Adipose tissue (tissue), 3 donors: ENCODE data around the gene PAMR1. TPM values are rescaled to one million over a fixed set of nuclear protein-coding genes. Genes with fewer than 3 reads are reported as not detected.

ENCODE experiments used
- H3K27ac ChIP-seq: one replicate; pipeline ENCODE4 v1.5.1; 2013; ENCODE audit warnings: low read depth, low read length
- WGBS, 3 donors: extraction: QIAGEN DNeasy Blood & Tissue Kit; methylation state at CpG; one replicate each; pipeline ENCODE4 v1.1.7; 2013; 5-methylcytosine and 5-hydroxymethylcytosine counted together
- polyA plus RNA-seq, 3 donors: library from polyadenylated mRNA; stranded (reverse); fragments of 200-250 nt; gene quantifications; one replicate each; pipeline ENCODE4 v1.2.3, GENCODE V29; 2013
- donor health status: healthy with polysubstance abuse.
- donor health status: Bipolar disorder and iron deficiency.
- donor health status: healthy.

Gene PAMR1
- polyA plus RNA-seq, 3 donors, result 0.89 to 14.6 (median 8.3) TPM

DNA sequence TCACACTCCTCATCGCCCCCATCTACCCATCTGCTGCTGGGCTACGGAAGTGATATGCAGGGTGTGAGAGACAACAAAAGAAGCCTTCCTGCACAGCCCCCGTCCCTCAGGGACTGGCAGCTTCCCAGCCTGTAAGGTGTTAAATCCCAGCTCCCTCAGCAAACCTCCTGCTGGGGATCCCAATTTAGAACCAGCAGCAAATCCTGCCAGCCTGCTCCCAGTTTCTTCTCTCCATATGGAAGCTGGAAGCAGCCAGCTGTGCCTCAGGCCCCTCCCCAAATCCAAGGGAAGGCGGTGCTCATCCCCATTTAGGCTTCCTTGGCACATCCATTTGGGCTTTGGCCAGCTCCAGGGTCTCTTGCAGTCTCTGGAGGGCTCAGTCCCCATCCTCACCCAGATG lies 47.5 kb downstream of the PAMR1 start:
- WGBS, 3 donors, result 46 to 61% (median 57%) methylated on average over 4 of the region's 4 CpGs

DNA sequence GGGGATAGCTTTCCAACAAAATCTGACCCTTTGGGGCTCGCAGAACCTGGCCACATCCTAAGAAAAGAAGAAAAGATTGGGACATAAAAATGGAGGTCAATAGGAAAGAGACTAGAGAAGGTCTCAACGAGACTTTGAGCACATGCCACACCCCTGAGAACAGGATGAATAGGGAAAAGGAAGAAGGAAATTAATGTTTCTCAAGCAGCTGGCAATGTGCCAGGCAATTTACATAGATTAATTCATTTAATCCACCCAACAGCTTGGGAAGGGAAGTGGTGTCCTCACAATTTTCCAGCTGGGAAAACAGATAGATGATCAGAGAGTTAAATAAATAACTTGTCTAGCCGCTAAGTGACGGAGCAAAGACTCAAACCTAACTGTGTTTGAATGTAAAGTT lies 50.7 kb downstream of the PAMR1 start:
- WGBS, 3 donors, result 71 to 87% (median 72%) methylated on average over 4 of the region's 4 CpGs
- H3K27ac ChIP-seq, result no peak overlapping the region

More for the DNA sequence above, 47.5 kb downstream of the PAMR1 start:
- no peak overlapping the region for H3K27ac ChIP-seq

DNA sequence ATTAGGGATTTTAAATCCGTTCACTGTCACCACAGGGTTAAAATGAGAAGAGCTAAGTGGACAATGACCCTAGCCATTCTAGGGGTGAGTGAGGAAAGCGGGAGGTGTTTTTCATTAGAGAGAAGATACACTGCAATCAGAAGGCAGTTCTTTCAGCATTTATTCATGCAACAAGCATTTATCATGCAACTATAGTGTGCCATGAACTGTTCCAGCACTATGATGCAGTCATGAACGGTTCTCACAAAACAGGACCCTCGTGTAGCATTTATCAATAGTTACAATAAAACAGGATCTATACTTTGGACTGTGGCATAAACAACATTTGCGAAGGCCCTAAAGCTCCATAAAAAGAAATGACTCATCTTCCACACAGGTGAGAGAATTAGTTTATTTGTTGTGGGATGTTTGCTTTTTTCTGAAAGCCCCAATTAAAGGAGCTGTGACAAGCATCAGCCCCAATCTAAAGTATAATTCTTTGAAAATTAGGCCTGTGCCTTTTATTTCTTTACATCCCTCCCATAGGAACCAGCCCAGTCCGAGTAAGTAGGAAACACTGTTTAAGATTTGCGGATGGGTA lies 51.5 kb downstream of the PAMR1 start:
- 89 to 91% (median 89%) methylated on average over 7 of the region's 7 CpGs for WGBS, 3 donors
- H3K27ac ChIP-seq, result no peak overlapping the region

DNA sequence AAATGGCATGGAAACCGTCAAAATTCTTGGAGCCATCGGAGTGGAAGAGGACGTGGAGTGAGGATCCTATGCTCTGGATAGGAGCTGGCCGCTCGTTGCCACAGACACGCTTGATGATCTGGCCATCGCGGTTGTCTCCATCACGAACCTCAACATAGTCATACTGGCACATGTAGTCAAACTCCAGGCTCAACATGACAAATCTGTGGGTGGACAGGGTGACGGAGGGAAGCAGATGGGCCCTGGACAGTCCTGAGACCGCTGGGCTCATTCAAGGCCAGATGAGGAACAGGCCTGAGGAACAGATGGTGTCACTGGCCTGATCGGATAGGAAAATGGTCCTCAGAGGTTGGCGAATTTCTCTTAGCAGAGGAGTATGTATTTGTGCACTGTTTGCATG lies 54.8 kb downstream of the PAMR1 start:
- WGBS, 3 donors, result 92 to 94% (median 94%) methylated on average over 13 of the region's 13 CpGs

DNA sequence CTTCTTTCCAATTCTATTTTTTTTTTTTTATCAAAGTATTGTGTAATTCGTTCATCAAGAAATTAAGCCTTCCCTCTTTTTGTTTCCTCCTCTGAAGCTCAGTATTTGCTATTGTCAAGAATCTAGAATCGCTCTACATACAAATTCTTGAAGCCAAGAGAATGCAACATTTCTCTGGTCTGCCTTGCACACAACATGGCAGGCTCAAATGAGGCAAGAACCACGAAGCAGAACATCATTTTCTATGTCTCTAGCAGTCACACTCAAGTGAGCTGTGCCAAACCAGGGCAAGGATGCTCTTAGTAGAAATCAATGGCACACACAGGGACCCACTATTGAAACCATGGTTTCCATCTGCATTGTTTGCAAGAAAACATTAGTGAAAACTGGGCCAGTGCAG lies 59.4 kb downstream of the PAMR1 start:
- WGBS, 3 donors, result 75 to 90% (median 83%) methylated on average over 3 of the region's 3 CpGs
- H3K27ac ChIP-seq, result no peak overlapping the region

More for the DNA sequence above, 54.8 kb downstream of the PAMR1 start:
- H3K27ac ChIP-seq, result no peak overlapping the region

DNA sequence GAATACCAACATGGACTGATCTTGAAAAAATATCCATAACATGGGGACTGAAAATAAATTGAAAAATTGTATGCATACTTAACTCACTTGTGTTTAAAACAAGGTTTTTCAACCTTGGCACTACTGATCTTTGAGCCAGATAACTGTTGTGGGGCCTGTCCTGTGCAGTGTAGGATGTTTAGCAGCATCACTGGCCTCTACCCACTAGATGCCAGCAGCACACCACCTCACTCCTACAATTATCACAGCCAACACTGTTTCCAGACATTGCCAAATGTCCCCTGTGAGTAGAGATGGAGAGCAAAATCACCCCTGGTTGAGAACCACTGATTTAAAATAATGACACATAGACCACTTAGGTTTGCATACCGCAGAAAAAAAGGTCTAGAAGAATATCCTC lies 61.1 kb downstream of the PAMR1 start:
- H3K27ac ChIP-seq, result no peak overlapping the region
- 93 to 97% (median 96%) methylated on average over 1 of the region's 1 CpG for WGBS, 3 donors

DNA sequence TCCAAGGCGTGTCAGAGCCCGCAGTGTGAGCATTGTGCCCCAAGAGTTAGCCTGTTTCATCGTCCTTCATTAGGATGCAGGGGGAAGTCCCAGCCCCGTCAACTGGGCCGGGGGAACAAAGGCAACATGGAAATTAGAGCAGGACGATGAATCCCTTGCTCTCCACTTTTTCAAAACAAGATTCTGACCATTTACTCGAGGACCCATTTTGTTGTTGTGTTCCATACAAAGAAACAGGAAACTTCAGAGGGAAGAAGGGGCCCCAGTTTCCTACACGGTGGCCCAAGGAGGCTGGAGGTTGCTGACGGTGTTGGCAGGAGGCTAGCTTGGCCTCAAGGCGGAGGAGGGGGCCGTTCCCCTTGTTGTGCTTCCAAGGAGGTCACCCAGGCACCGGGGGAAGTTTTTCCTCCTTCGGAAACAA lies 62.1 kb downstream of the PAMR1 start:
- 70 to 80% (median 72%) methylated on average over 13 of the region's 13 CpGs for WGBS, 3 donors
- no peak overlapping the region for H3K27ac ChIP-seq

DNA sequence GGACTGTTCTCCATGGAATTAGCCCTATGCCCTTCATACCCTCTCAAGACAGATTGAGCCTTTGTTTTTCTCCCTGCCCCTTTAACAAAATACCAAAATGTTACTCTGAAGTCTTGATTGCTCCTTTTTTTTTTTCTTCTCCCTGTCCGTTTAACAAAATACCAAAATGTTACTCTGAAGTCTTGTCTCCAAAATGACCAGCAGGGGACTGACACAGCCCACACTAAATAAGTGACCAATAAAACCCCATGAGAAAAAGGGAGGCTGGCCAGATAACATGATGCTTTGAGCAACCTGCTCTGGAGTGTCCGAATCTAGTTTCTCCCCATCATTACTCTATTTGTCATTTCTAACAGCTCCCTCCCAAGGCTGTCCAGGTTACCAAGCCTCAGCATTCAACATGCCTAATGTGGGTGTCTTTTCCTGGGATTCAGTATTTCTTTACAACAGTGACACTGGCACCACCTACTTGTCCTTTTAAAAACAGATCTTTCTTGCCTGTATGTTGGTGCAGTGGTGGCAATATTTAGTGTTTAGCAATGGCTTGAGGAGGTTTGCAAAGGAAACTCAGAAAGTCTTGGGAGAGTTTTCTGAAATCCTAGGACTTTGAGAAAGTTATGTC lies 63.4 kb downstream of the PAMR1 start:
- no peak overlapping the region for H3K27ac ChIP-seq
- WGBS, 3 donors, result 42 to 75% (median 69%) methylated on average over 2 of the region's 2 CpGs

DNA sequence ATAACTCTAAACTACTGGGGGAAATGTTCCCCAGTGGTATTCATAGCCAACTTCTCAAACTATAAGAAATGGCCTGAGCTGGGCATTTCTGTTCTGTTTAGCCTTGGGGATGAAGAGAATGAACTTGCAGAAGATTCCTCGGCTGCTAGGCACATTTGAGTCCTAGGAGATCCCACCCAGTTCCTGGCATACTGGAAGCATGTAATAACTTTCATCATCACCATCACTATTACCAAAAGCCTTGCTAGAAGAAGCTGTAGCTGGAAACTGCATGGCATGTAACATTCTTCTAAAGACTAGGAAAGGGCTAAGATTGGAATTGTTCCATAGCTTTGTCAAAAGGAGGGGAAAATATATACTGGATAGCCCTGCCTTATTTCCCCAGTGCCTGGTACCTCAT lies 65.9 kb downstream of the PAMR1 start:
- 85 to 93% (median 86%) methylated on average over 1 of the region's 1 CpG for WGBS, 3 donors

DNA sequence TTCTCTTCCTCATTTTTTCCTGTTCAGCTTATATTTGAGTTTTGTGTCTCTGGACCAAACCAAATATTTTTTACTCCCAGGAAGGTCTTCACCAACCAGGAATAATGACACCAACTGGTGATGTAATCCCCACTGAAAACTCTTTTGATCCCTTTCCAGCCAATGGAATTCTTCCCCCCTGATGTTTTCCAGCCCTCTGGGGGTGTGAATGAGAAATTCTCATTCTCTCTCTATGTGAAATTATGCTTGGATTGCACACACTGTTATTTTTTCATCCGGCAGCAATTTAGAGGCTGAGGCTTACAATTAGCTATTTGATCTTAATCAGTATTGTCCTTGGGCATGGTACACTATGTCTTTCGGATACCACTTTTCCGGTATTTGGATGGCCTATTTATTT lies 66.6 kb downstream of the PAMR1 start:
- WGBS, 3 donors, result 60 to 84% (median 80%) methylated on average over 3 of the region's 3 CpGs
- no peak overlapping the region for H3K27ac ChIP-seq

More for the DNA sequence above, 65.9 kb downstream of the PAMR1 start:
- no peak overlapping the region for H3K27ac ChIP-seq

DNA sequence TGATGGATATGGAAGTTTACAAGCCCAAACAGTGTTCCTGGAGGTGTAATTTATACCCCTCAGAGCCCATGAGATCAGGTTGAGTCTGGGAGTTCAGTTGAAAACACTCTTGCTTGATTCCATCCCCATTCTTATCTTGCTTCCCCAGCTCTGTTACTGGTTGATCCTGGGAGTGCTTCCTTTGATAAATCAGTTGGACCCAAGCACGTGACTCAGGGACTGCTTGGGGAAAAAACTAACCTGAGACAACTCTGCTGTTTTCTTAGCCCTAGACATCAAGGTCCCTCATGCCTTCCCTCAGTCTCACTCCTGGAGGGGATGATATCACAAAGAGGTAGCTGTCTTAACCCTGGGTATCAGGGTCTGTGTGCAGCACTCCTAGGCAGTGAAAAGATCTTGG lies 71.1 kb downstream of the PAMR1 start:
- H3K27ac ChIP-seq, result no peak overlapping the region
- 41 to 56% (median 55%) methylated on average over 1 of the region's 1 CpG for whole genome bisulfite sequencing, 3 donors

DNA sequence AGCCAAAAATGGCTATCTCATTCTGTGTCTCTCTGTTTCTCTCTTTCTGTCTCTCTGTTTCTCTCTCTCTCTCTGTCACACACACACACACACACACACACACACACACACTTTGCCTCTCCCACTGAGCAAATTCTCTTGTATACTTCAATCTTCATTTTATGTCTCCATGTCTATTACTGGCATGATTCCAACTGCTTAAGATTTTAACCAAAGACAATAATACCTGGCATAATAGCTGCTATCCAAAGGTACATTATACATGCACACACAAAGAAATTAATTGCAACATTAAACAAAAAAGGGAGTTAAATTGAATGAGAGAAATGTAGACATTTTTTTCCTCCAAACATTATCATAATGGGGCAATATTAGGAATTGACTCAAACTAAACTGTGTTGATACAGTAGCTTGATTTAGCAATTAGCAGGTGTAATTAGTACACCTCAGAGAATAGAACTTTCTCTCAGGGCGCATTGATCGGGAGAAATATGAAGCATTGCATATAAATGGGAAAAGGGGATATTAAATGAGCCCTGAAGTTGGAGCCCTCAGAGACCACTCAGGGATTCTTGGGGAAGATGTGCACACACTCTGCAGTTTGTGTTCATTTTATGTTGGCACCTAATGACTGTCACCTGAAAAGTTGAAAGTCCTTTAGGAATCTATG lies 88.7 kb downstream of the PAMR1 start:
- no peak overlapping the region for H3K27ac ChIP-seq
- 91 to 99% (median 97%) methylated on average over 2 of the region's 2 CpGs for WGBS, 3 donors

DNA sequence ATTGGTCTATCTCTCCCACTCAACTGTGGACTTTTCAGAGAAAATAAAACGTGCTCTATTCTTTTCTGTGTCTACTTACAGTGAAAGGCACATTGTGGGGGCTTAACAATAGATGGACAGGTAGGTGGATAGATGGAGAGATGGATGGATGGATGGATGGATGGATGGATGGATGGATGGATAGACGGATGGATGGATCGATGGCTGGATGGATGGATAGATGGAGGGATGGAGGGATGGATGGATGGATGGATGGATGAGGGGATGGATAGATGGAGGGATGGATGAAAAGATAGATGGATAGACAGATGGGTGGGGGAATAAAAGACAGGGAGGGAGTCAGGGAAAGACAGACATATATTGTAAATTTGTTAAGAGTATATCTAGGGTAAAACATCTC lies 91.8 kb downstream of the PAMR1 start:
- WGBS, 3 donors, result 69 to 79% (median 79%) methylated on average over 3 of the region's 3 CpGs

DNA sequence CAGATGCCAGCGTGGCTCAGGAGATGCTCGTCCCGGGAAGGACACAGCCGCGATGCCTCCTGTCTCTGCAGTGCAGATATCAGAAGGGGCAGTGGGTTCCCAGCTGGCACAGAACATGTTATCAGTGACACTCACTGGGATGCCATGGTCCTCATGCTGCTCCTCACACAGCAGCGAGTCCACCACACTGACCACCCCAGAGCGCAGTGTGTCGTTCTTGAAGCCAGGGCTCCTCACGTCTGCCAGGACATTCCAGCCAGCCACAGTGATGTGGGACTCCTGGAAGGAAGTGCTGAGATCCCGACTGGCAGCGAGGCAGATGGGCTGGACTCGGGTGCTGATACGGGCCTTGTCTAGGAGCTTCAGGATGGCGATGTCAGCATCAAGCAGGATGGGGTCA lies 93.0 kb downstream of the PAMR1 start:
- 88 to 94% (median 92%) methylated on average over 14 of the region's 14 CpGs for WGBS, 3 donors
- no peak overlapping the region for H3K27ac ChIP-seq

More for the DNA sequence above, 91.8 kb downstream of the PAMR1 start:
- no peak overlapping the region for H3K27ac ChIP-seq

DNA sequence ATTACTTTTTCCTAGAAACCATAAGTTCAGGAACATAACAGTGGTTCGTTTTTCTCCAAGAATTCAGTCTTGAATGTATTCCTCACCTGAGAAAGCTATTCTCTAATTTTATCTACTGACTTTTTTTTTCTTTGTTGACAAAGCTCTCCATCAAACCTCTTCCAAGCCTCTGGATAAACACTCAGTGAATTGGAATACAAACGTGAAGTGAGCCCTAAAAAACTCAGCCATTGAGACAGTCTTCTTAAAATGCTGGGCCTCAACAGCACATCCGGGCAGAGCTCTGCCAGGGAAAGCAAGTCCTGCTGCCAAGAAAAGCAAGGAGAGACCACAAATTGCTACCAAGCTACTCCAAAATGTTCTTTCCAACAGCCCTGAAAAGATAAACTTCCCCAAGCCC lies 98.3 kb downstream of the PAMR1 start:
- WGBS, 3 donors, result 35 to 47% (median 36%) methylated on average over 3 of the region's 3 CpGs
- H3K27ac ChIP-seq, result no peak overlapping the region

DNA sequence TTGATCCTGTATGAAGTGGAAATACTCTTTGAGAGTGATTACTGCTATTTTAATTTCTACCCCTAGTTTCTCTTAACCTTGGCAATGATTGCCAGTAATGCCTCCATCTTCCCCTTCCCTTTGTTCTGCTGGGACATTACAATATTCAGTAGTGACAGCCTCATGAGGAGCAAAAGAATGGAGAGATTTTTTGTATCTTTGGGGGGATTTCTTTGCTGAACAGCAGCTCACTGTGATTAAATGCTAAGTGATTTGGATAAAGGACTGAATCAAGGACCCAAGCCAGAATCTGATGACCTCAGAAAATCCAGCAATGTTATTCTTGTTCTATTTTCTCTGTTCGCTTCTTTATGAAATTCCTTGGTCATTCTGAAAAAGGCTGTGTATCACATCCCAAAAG lies 99.1 kb downstream of the PAMR1 start:
- no peak overlapping the region for H3K27ac ChIP-seq
- 67 to 83% (median 81%) methylated on average over 1 of the region's 1 CpG for WGBS, 3 donors

DNA sequence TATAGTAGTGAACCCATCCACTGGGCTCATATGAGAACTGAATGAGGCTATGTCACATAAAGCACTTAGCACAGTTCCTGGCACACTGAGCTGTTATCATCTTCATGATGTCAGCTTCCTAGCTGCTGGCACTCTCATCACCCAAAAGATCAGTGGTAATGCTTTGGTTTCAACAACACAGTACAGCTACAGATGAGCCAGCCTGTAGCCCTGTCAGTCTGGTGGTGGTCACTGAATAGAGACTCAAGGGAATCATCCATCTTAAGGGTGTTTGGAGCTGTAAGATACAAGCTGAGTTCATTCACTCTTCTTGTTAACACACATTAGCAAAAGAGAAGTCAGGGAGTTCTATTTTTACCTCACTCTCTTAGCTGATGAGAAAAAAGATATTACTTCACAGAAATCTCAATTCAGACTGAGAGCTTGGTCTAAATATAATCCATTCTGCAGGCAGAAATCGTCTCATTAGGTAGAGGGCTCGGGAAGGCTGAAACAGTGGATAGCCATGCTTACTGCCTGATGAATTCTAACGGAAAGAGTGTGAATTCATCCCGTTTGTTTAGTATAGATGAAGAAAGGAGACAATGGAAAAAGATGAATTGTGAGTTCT lies 99.7 kb downstream of the PAMR1 start:
- H3K27ac ChIP-seq, result no peak overlapping the region
- 67 to 78% (median 68%) methylated on average over 4 of the region's 4 CpGs for WGBS, 3 donors

DNA sequence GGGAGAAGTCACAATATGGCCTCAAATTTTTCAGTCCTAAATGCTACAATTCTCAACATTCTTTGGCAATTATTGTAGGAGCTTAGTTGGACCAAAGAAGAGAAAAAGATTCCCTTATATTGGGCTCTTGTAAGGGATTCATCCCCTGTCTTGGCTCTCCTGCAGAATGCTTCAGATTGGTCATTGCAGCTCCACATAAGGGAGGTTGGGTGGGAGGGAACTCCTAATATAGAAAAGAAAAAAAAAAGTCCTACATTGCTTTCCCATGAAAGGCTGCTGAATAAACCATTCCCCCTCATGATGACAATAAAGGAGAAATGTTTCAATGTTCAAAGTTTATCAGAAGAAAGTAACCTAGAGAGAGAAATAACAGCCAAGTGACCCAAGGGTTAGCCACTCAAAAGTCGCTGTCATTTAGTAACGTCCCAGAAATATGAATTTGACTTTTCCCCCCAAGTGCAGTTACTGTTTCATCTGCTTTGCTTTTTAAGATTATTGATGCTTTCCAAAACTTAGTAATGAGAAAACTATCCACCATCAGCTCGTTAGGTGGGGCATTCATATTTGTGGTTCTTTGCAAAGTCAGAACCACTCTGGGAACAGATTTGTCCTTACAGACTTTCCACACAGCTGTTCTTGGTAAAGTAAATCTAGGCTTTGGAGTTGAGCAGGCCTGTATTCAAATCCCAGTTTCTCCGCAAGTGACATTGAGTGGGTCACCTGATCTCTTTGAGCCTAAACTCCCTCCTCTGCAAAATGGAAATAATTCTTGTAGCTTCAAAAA lies 101.1 kb downstream of the PAMR1 start:
- no peak overlapping the region for H3K27ac ChIP-seq
- 59 to 67% (median 62%) methylated on average over 4 of the region's 4 CpGs for WGBS, 3 donors

DNA sequence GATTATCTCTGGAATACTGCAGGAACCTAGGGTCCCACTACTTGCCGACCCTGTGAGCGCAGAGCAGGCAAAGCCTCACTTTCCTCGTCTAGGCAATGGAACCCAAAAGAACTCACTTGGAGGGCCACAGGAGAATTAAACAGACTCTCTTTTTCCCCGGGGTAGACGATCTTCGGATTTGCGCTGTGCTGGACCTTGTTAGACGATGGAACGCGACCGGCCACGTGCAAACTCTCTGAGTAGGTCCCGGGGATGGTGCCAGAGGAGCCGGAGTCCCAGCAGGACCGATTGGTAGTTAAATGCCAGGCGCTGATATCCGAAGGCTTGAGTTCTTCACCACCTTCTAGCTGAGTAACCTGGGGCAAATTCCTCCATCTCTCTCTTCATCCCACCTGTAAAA lies 105.0 kb downstream of the PAMR1 start:
- 15 to 24% (median 18%) methylated on average over 17 of the region's 17 CpGs for WGBS, 3 donors
- H3K27ac ChIP-seq, result no peak overlapping the region
